ENCODE data around the gene FGD3. TPM values are rescaled to one million over a fixed set of nuclear protein-coding genes. Genes with fewer than 3 reads are reported as not detected.

FGD3 gene
- total RNA-seq, 1 donor from 2014 or later, result 0.09 TPM

- peaks cover 2% of the 10 kb centered on the region for H3K27me3 ChIP-seq (ENCODE audit: insufficient read depth, low read length)
- Mint-ChIP-seq H3K4me1 (ENCODE audit: low read depth, unreplicated experiment) (no peaks in the 10 kb centered on the region), H3K4me3 (ENCODE audit: unreplicated experiment) (no peak overlapping the region), H3K27me3 (ENCODE audit: low read depth, unreplicated experiment) (peaks cover 40% of the 10 kb centered on the region), H3K9me3 (ENCODE audit: unreplicated experiment) (no peaks in the 10 kb centered on the region), H3K36me3 (ENCODE audit: low read depth, unreplicated experiment) (no peaks in the 10 kb centered on the region), H3K27ac (ENCODE audit: unreplicated experiment) (no peak overlapping the region)
- peaks cover 7% of the 10 kb centered on the region for H3K4me1 ChIP-seq (ENCODE audit: insufficient read depth, low read length)
- no peaks in the 10 kb centered on the region for H3K36me3 ChIP-seq (ENCODE audit: insufficient read depth, low read length)
- DNase-seq (ENCODE audit: low read depth) (peak; percentile 43), FAIRE-seq (no peak)
- H3K9ac ChIP-seq (ENCODE audit: low read length), result no peak overlapping the region
- H2AFZ ChIP-seq (ENCODE audit: low read depth, low read length), result no peak overlapping the region
- H3K4me3 ChIP-seq (ENCODE audit: insufficient read depth, low read depth, low read length), result no peak overlapping the region
- H4K20me1 ChIP-seq (ENCODE audit: insufficient read depth, low read length), result no peaks in the 10 kb centered on the region
- H3K27ac ChIP-seq (ENCODE audit: low read depth, low read length), result no peak overlapping the region
- TF ChIP-seq CTCF (IDR thresholded peaks at IDR 0.05; ENCODE audit: insufficient read depth, low read depth, low read length), result no peak
- TF ChIP-seq EZH2 (IDR thresholded peaks at IDR 0.05; ENCODE audit: insufficient read depth, low read length), result no peak
- no peaks in the 10 kb centered on the region for H3K79me2 ChIP-seq (ENCODE audit: insufficient read depth, low read length)
- no peaks in the 10 kb centered on the region for H3K9me3 ChIP-seq (ENCODE audit: insufficient read depth, low read depth, low read length)
- peak overlapping the region; percentile 27 for H3K4me2 ChIP-seq (ENCODE audit: low read length)
These were observed 113.5 kb downstream of the FGD3 start for GRCh38 chr9:93060746-93061259.

GRCh38 chr9:93061260-93061751, 114.0 kb downstream of the FGD3 start:
- no peak for TF ChIP-seq EZH2 (IDR thresholded peaks at IDR 0.05; ENCODE audit: insufficient read depth, low read length)
- no peak for TF ChIP-seq CTCF (IDR thresholded peaks at IDR 0.05; ENCODE audit: insufficient read depth, low read depth, low read length)

More at GRCh38 chr9:93061260-93061751, 114.0 kb downstream of the FGD3 start:
- H3K4me3 ChIP-seq (ENCODE audit: insufficient read depth, low read depth, low read length), result no peak overlapping the region
- no peaks in the 10 kb centered on the region for H3K4me1 Mint-ChIP-seq (ENCODE audit: low read depth, unreplicated experiment)
- no peak overlapping the region for H3K27ac ChIP-seq (ENCODE audit: low read depth, low read length)
- no peaks in the 10 kb centered on the region for H4K20me1 ChIP-seq (ENCODE audit: insufficient read depth, low read length)
- no peaks in the 10 kb centered on the region for H3K9me3 ChIP-seq (ENCODE audit: insufficient read depth, low read depth, low read length)
- no peak overlapping the region for H2AFZ ChIP-seq (ENCODE audit: low read depth, low read length)
- H3K4me1 ChIP-seq (ENCODE audit: insufficient read depth, low read length), result peaks cover 7% of the 10 kb centered on the region
- H3K9me3 Mint-ChIP-seq (ENCODE audit: unreplicated experiment), result no peaks in the 10 kb centered on the region
- H3K27me3 Mint-ChIP-seq (ENCODE audit: low read depth, unreplicated experiment), result peaks cover 40% of the 10 kb centered on the region
- H3K79me2 ChIP-seq (ENCODE audit: insufficient read depth, low read length), result no peaks in the 10 kb centered on the region
- no peak overlapping the region for H3K9ac ChIP-seq (ENCODE audit: low read length)
- no peaks in the 10 kb centered on the region for H3K36me3 Mint-ChIP-seq (ENCODE audit: low read depth, unreplicated experiment)
- H3K27ac Mint-ChIP-seq (ENCODE audit: unreplicated experiment), result no peak overlapping the region
- H3K4me3 Mint-ChIP-seq (ENCODE audit: unreplicated experiment), result no peak overlapping the region
- H3K36me3 ChIP-seq (ENCODE audit: insufficient read depth, low read length), result no peaks in the 10 kb centered on the region
- DNase-seq (ENCODE audit: low read depth) (no peak), FAIRE-seq (no peak)
- H3K27me3 ChIP-seq (ENCODE audit: insufficient read depth, low read length), result peaks cover 2% of the 10 kb centered on the region
- no peak overlapping the region for H3K4me2 ChIP-seq (ENCODE audit: low read length)

Measured in astrocyte (in vitro differentiated cells and primary cell).